ENCODE measurements around the gene LONP2.
"Not testable (repeated sequence)": the region's sequence is repeated elsewhere in the genome, so short reads cannot be mapped to it uniquely, and the experiment has no call there.

The LONP2 gene

GRCh38 chr16:48334325-48334724, 90.2 kb downstream of the LONP2 start:
- DNase-seq (ENCODE audit: low read depth in 2 of 2, low spot score in 1 of 2) = no peak

- DNase-seq (ENCODE audit: low read depth in 2 of 2, low spot score in 1 of 2) = no peak
Measured at GRCh38 chr16:48335961-48336360, 91.9 kb downstream of the LONP2 start.

GRCh38 chr16:48340054-48340453, 96.0 kb downstream of the LONP2 start:
- no peak for DNase-seq (ENCODE audit: low read depth in 2 of 2, low spot score in 1 of 2)

- no peak for DNase-seq (ENCODE audit: low read depth in 2 of 2, low spot score in 1 of 2)
Measured at GRCh38 chr16:48342591-48342990, 98.5 kb downstream of the LONP2 start.

GRCh38 chr16:48347191-48347865, 103.2 kb downstream of the LONP2 start:
- DNase-seq (ENCODE audit: low read depth in 2 of 2, low spot score in 1 of 2) = no peak

GRCh38 chr16:48347980-48348379, 103.9 kb downstream of the LONP2 start:
- no peak for DNase-seq (ENCODE audit: low read depth in 2 of 2, low spot score in 1 of 2)

GRCh38 chr16:48350736-48351135, 106.6 kb downstream of the LONP2 start:
- no peak for DNase-seq (ENCODE audit: low read depth in 2 of 2, low spot score in 1 of 2)

- no peak for DNase-seq (ENCODE audit: low read depth in 2 of 2, low spot score in 1 of 2)
Measured at GRCh38 chr16:48352648-48353390, 108.7 kb downstream of the LONP2 start.

- peak; percentile 20 to 44 for DNase-seq (ENCODE audit: low read depth in 2 of 2, low spot score in 1 of 2)
Measured at GRCh38 chr16:48353565-48354163, 109.6 kb downstream of the LONP2 start.

GRCh38 chr16:48354385-48354784, 110.3 kb downstream of the LONP2 start:
- DNase-seq (ENCODE audit: low read depth in 2 of 2, low spot score in 1 of 2) = not testable (repeated sequence)

GRCh38 chr16:48354877-48355855, 111.1 kb downstream of the LONP2 start:
- DNase-seq (ENCODE audit: low read depth in 2 of 2, low spot score in 1 of 2) = no peak

- no peak for DNase-seq (ENCODE audit: low read depth in 2 of 2, low spot score in 1 of 2)
Measured at GRCh38 chr16:48356633-48357376, 112.7 kb downstream of the LONP2 start.

- no peak for DNase-seq (ENCODE audit: low read depth in 2 of 2, low spot score in 1 of 2)
Measured at GRCh38 chr16:48358419-48358818, 114.3 kb downstream of the LONP2 start.

- DNase-seq (ENCODE audit: low read depth in 2 of 2, low spot score in 1 of 2) = no peak
Measured at GRCh38 chr16:48359983-48360382, 115.9 kb downstream of the LONP2 start.

- no peak for DNase-seq (ENCODE audit: low read depth in 2 of 2, low spot score in 1 of 2)
Measured at GRCh38 chr16:48361012-48361411, 116.9 kb downstream of the LONP2 start.

GRCh38 chr16:48361540-48362144, 117.5 kb downstream of the LONP2 start:
- DNase-seq (ENCODE audit: low read depth in 2 of 2, low spot score in 1 of 2) = no peak

GRCh38 chr16:48365025-48365600, 121.0 kb downstream of the LONP2 start:
- no peak for DNase-seq (ENCODE audit: low read depth in 2 of 2, low spot score in 1 of 2)

GRCh38 chr16:48365601-48366164, 121.6 kb downstream of the LONP2 start:
- peak; percentile 31 to 55 for DNase-seq (ENCODE audit: low read depth in 2 of 2, low spot score in 1 of 2)
